ENCODE results near the gene DCP2. TPM values are rescaled to one million over a fixed set of nuclear protein-coding genes. Genes with fewer than 3 reads are reported as not detected.

Gene DCP2
- total and polyA plus RNA-seq, 10 of the 15 experiments (the other 5 are each of a cell fraction or from before 2014, with no cell fraction given) = 23.4 to 81.6 (median 47.4) TPM

DNA sequence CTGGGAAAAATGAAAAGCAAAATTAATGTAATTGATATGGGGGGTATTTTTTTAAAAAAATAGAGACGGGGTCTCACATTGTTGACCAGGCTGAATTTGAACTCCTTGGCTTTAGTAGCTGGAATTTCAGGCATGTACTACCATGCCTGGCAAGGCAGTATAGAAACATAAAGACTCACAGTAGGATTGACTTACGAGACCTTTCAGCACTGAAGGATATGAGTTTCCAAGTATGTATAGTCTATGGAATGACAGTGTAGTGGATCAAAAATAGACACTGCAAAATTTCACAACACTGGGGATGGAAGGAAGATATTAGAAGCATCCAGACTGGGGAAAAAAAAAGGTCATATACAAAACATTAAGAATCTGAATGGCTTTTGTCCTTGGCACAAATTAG, 6.8 kb downstream of the DCP2 start:
- H3K27me3 ChIP-seq (replicated peaks in 1 of 2; ENCODE audit: control insufficient read depth in 2 of 2, insufficient read depth in 2 of 2, low read length in 1 of 2) = no peaks in the 10 kb centered on the region
- no peak for ATAC-seq
- in situ Hi-C loops (cut with MboI) = loop anchor here (25.0 kb wide), 1 partner anchor 1429 kb away; no protein-coding TSS in a partner anchor
- H3K4me2 ChIP-seq (ENCODE audit: control insufficient read depth, insufficient read depth) = no peak overlapping the region
- POLR2A ChIA-PET = no interaction called here
- RAD21 ChIA-PET (ENCODE audit: unreplicated experiment) = no interaction called here
- H3K9ac ChIP-seq (ENCODE audit: control insufficient read depth, insufficient read depth, low read length) = no peak overlapping the region
- no peak for DNase-seq (ENCODE audit: low read depth, low spot score)
- 100% methylated on average over 2 of the region's 2 CpGs for WGBS (ENCODE audit: insufficient coverage, insufficient replicate concordance, low lambda C conversion rate, missing lambda C conversion rate)
- no peak overlapping the region for H3K4me3 ChIP-seq
- no TSS peak for BruUV-seq (replicated peaks)
- no peaks in the 10 kb centered on the region for H3K4me1 ChIP-seq (ENCODE audit: control insufficient read depth, insufficient read depth, low read length)
- SMC1A ChIA-PET (ENCODE audit: uncharacterized antibody, unreplicated experiment) = interaction anchor here (1.0 kb wide), 1 partner anchor 546 kb away, joined by 3 read pairs; no protein-coding TSS in a partner anchor
- peaks cover 93% of the 10 kb centered on the region for H3K79me2 ChIP-seq (ENCODE audit: control insufficient read depth, insufficient read depth, low read length)
- no peaks in the 10 kb centered on the region; the same call in 2 of the 3 replicates for H3K9me3 ChIP-seq (replicated peaks; ENCODE audit: control insufficient read depth, insufficient read depth, low read length)
- peaks cover 1 to 25% of the 10 kb centered on the region in 2 experiments; a peak in 3 of 4 replicates for H3K36me3 ChIP-seq (ENCODE audit: control insufficient read depth in 2 of 2, insufficient read depth in 2 of 2, low read length in 1 of 2)
- no peaks in the 10 kb centered on the region for H4K20me1 ChIP-seq (ENCODE audit: control insufficient read depth, insufficient read depth)
- no peak overlapping the region for H2AFZ ChIP-seq (ENCODE audit: control insufficient read depth, low read depth, low read length)
- CTCF ChIA-PET = interaction anchor here (5.5 kb wide), 1 partner anchor 12 kb away, joined by 62 read pairs; no protein-coding TSS in a partner anchor
- intact Hi-C loops (cut with micrococcal nuclease; ENCODE audit: unreplicated experiment) = no loop called here
- no peak overlapping the region for H3K27ac ChIP-seq (ENCODE audit: control insufficient read depth, insufficient read depth)
- FAIRE-seq = no peak
- TF ChIP-seq NRF1 (conservative IDR thresholded peaks at IDR 0.05; ENCODE audit: low read depth, low read length) (no peak), MEF2B (IDR thresholded peaks at IDR 0.05; ENCODE audit: partially characterized antibody, poor library complexity, severe bottlenecking) (no peak), BACH1 (IDR thresholded peaks at IDR 0.05; ENCODE audit: borderline replicate concordance) (no peak), HDAC6 (IDR thresholded peaks at IDR 0.05; ENCODE audit: unreplicated experiment) (no peak), ETV6 (conservative IDR thresholded peaks at IDR 0.05 in 1 of 2, IDR thresholded peaks at IDR 0.05 in 1 of 2; ENCODE audit: borderline replicate concordance in 1 of 2, low read depth in 1 of 2) (no peak), HCFC1 (IDR thresholded peaks at IDR 0.05; ENCODE audit: low read length) (no peak), CBX3 (IDR thresholded peaks at IDR 0.05; ENCODE audit: borderline replicate concordance, low read depth) (no peak), TBL1XR1 (IDR thresholded peaks at IDR 0.05; ENCODE audit: low read depth, low read length) (no peak), PAX5 (IDR thresholded peaks at IDR 0.05; ENCODE audit: borderline replicate concordance, low read depth, low read length) (no peak), SRF (IDR thresholded peaks at IDR 0.05; ENCODE audit: low read depth in 2 of 2, low read length in 2 of 2) (no peak), SIX5 (IDR thresholded peaks at IDR 0.05; ENCODE audit: low read depth, low read length, severe bottlenecking) (no peak)
- TF ChIP-seq, protein P1, sequence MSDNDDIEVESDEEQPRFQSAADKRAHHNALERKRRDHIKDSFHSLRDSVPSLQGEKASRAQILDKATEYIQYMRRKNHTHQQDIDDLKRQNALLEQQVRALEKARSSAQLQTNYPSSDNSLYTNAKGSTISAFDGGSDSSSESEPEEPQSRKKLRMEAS (IDR thresholded peaks at IDR 0.05; ENCODE audit: low read depth, low read length) = no peak
- TF ChIP-seq, protein P2, sequence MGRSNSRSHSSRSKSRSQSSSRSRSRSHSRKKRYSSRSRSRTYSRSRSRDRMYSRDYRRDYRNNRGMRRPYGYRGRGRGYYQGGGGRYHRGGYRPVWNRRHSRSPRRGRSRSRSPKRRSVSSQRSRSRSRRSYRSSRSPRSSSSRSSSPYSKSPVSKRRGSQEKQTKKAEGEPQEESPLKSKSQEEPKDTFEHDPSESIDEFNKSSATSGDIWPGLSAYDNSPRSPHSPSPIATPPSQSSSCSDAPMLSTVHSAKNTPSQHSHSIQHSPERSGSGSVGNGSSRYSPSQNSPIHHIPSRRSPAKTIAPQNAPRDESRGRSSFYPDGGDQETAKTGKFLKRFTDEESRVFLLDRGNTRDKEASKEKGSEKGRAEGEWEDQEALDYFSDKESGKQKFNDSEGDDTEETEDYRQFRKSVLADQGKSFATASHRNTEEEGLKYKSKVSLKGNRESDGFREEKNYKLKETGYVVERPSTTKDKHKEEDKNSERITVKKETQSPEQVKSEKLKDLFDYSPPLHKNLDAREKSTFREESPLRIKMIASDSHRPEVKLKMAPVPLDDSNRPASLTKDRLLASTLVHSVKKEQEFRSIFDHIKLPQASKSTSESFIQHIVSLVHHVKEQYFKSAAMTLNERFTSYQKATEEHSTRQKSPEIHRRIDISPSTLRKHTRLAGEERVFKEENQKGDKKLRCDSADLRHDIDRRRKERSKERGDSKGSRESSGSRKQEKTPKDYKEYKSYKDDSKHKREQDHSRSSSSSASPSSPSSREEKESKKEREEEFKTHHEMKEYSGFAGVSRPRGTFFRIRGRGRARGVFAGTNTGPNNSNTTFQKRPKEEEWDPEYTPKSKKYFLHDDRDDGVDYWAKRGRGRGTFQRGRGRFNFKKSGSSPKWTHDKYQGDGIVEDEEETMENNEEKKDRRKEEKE (IDR thresholded peaks at IDR 0.05) = no peak
- TF ChIP-seq, protein P3, sequence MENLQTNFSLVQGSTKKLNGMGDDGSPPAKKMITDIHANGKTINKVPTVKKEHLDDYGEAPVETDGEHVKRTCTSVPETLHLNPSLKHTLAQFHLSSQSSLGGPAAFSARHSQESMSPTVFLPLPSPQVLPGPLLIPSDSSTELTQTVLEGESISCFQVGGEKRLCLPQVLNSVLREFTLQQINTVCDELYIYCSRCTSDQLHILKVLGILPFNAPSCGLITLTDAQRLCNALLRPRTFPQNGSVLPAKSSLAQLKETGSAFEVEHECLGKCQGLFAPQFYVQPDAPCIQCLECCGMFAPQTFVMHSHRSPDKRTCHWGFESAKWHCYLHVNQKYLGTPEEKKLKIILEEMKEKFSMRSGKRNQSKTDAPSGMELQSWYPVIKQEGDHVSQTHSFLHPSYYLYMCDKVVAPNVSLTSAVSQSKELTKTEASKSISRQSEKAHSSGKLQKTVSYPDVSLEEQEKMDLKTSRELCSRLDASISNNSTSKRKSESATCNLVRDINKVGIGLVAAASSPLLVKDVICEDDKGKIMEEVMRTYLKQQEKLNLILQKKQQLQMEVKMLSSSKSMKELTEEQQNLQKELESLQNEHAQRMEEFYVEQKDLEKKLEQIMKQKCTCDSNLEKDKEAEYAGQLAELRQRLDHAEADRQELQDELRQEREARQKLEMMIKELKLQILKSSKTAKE (IDR thresholded peaks at IDR 0.05; ENCODE audit: low read depth, poor library complexity, severe bottlenecking) = no peak
- TF ChIP-seq, protein P4, sequence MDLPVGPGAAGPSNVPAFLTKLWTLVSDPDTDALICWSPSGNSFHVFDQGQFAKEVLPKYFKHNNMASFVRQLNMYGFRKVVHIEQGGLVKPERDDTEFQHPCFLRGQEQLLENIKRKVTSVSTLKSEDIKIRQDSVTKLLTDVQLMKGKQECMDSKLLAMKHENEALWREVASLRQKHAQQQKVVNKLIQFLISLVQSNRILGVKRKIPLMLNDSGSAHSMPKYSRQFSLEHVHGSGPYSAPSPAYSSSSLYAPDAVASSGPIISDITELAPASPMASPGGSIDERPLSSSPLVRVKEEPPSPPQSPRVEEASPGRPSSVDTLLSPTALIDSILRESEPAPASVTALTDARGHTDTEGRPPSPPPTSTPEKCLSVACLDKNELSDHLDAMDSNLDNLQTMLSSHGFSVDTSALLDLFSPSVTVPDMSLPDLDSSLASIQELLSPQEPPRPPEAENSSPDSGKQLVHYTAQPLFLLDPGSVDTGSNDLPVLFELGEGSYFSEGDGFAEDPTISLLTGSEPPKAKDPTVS (IDR thresholded peaks at IDR 0.05; ENCODE audit: low read depth, low read length) = no peak
- TF ChIP-seq, protein P5, sequence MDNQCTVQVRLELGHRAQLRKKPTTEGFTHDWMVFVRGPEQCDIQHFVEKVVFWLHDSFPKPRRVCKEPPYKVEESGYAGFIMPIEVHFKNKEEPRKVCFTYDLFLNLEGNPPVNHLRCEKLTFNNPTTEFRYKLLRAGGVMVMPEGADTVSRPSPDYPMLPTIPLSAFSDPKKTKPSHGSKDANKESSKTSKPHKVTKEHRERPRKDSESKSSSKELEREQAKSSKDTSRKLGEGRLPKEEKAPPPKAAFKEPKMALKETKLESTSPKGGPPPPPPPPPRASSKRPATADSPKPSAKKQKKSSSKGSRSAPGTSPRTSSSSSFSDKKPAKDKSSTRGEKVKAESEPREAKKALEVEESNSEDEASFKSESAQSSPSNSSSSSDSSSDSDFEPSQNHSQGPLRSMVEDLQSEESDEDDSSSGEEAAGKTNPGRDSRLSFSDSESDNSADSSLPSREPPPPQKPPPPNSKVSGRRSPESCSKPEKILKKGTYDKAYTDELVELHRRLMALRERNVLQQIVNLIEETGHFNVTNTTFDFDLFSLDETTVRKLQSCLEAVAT (IDR thresholded peaks at IDR 0.05) = no peak
